Prostate gland (tissue), 2 donors: ENCODE results near the gene SPPL2A.

ENCODE experiments used
- POLR2AphosphoS5 ChIP-seq: sonication (generic); formaldehyde crosslinking; IDR thresholded peaks from one replicate; pipeline ENCODE4 v1.6.1; 2017; ENCODE audit warnings: antibody characterized with exemption
- TF ChIP-seq, protein P1 (sequence below), 4 experiments: fragments of 200-600 bp in 2 of 4; fragments of 450-650 bp in 2 of 4; sonication (generic) in 2 of 4; IDR thresholded peaks; 1 replicate in 3 of 4; 2 replicates in 1 of 4; pipeline ENCODE4 v1.5.1; 2016 to 2019; ENCODE audit warnings: antibody characterized with exemption in 4 of 4, mild to moderate bottlenecking in 2 of 4, moderate library complexity in 2 of 4

DNA sequence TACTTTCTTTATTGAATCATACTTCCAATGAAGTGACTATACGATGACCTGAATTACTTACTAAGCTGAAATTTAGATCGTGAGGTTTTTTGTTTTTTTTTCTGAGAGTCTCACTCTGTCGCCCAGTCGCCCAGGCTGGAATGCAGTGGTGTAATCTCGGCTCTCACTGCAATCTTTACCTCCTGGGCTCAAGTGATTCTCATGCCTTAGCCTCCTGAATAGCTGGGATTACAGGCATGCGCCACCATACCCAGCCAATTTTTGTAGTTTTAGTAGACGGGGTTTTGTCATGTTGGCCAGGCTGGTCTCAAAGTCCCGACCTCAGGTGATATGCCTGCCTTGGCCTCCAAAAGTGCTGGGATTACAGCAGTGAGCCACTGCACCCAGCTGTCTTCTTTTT is 28.7 kb downstream of the SPPL2A start:
- TF ChIP-seq, protein P1, sequence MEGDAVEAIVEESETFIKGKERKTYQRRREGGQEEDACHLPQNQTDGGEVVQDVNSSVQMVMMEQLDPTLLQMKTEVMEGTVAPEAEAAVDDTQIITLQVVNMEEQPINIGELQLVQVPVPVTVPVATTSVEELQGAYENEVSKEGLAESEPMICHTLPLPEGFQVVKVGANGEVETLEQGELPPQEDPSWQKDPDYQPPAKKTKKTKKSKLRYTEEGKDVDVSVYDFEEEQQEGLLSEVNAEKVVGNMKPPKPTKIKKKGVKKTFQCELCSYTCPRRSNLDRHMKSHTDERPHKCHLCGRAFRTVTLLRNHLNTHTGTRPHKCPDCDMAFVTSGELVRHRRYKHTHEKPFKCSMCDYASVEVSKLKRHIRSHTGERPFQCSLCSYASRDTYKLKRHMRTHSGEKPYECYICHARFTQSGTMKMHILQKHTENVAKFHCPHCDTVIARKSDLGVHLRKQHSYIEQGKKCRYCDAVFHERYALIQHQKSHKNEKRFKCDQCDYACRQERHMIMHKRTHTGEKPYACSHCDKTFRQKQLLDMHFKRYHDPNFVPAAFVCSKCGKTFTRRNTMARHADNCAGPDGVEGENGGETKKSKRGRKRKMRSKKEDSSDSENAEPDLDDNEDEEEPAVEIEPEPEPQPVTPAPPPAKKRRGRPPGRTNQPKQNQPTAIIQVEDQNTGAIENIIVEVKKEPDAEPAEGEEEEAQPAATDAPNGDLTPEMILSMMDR (IDR thresholded peaks at IDR 0.05): no peak
- no peak for TF ChIP-seq POLR2AphosphoS5
